IPS DF 4.7 (cell line): Measurements from ENCODE around the gene FKRP.
"Not testable (repeated sequence)": the region's sequence is repeated elsewhere in the genome, so short reads cannot be mapped to it uniquely, and the experiment has no call there.

Source experiments
- DNase-seq: peaks from one replicate; pipeline ENCODE4 v3.0.0-alpha.2; 2013; ENCODE audit warnings: low spot score; ENCODE audit errors: extremely low read depth

Gene FKRP, protein sequence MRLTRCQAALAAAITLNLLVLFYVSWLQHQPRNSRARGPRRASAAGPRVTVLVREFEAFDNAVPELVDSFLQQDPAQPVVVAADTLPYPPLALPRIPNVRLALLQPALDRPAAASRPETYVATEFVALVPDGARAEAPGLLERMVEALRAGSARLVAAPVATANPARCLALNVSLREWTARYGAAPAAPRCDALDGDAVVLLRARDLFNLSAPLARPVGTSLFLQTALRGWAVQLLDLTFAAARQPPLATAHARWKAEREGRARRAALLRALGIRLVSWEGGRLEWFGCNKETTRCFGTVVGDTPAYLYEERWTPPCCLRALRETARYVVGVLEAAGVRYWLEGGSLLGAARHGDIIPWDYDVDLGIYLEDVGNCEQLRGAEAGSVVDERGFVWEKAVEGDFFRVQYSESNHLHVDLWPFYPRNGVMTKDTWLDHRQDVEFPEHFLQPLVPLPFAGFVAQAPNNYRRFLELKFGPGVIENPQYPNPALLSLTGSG

DNA sequence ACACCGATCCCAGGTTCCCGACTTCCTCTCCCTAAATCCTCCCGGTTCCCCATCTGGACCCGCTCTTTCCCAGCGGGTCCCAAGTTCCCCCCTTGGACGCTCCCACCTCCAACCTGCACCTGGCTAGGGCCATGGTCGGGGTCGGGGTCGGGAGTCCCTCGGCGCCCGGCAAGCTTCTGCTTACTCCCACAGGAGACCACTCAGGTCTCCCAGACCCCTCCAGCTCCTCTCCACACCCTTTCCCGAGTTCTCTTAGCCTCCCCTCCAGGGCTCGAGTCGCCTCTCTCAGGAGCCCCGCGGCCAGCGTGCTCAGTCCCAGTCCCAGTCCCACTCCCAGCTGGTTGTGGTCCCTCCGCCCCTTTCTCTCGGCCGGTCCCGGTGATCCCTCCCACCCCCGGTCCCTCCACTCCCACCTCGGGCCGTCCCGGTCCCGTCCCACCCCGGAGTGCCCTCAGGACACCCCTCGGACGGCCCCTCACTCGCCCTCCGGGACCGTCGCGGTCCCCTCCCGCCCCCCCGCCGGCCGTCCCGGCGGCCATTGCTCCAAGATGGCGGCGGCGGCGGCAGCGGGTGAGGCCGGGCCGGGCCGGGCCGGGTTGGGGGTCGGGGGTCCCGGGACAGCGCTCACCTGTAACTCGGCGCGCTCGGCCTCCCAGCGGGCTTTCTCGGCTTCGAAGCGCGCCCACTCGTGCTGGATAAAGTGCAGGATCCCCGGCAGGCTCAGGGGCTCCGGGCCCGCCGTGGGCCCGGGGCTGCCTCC, at the start of gene FKRP:
Gene FKRP, plus strand, starts transcription at position 537 of the 760 bp plus-strand sequence. CDS start 9,394 bp downstream, outside the sequence.
- no peak for DNase-seq

DNA sequence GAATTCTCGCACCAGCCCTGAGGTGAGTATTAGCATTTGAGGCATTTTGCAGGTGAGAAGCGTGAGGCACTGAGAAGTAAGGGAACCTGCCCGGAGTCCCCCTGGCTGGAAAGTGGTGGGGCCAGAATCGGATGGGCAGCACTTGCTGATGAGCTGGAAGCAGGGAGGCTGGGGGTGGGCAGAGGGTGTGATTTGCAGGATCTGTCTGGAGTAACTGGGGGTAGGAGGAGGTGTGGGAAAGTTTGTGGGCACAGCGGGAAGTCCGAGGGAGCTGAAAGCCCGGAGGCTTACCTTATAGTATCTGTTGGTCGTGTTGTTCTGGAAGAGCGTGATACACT, 49.0 kb upstream of the FKRP start:
- DNase-seq, result no peak

DNA sequence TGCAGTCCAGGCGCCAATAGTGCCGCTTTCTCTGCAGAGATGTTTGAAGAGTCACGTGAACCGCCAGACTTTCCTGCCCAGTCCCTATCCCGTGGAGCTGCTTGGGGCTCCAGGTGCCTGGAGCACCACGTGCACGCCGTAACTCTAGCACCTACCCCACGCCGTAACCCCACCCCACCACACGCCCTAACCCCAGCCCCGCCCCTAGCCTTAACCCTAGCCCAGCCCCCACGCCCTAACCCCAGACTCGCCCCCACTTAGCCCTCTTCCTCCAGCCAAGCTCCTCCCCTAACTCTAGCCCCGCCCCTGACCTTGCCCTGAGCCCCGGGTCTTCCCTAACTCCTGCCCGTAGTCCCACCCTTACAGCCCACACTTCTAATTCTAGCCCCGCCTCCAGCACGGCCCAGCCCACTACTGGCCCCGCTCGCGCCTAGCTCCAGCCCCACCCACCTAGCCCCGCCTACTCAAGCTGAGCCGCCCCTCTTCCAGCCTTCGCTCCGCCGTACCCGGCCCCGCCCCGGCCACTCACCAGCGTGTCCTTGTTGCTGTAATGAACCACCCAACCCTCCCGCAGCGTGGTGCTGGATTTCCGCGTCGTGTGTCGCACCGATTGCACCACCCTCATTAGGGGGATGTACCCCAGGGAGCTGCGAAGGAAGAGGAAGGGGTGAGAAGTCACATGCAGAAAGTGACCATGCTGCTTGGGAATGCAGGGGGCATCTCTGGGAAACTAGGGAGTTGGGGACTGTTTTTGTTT, 48.5 kb upstream of the FKRP start:
- DNase-seq, result no peak

DNA sequence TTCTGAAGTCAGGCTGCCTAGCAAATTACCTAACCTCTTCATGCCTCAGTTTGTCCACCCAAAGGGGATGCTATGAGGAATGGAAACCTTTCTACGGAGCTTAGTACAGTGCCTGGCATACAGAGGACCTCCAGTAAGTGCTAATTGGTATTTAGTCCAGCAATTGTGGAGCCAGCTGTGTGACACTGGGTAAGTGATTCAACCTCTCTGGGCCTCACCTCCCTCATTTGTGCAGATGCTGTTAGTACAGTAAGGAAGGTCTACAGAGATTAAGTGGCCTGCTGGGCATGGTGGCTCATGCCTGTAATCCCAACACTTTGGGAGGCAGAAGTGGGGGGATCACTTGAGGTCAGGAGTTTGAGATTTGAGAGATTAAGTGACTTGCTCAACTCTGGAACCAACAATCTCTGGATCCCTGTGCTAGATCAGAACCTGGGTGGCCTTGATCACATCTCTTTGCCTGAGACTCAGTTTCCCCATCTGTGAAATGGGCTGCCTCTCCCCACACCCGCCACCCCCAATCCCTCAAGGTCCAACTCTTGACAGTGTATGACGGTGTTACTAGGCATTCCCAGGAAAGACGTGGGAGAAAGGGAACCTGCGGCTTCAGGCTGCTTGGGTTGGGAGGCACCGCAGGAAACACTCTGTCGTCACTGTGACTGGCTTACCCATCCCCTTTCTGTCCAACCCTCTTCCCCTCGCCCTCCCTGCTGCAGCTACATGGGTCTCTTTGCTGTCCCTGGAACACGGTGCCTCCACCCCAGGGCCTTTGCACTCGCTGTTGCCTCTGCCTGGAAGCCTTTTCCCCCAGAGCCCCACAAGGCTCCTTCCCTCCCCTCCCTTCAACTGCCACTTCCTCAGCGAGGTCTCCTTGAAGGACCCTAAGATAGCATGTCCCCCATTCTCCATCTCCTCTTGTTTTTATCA, 47.2 kb upstream of the FKRP start:
- DNase-seq, result no peak

DNA sequence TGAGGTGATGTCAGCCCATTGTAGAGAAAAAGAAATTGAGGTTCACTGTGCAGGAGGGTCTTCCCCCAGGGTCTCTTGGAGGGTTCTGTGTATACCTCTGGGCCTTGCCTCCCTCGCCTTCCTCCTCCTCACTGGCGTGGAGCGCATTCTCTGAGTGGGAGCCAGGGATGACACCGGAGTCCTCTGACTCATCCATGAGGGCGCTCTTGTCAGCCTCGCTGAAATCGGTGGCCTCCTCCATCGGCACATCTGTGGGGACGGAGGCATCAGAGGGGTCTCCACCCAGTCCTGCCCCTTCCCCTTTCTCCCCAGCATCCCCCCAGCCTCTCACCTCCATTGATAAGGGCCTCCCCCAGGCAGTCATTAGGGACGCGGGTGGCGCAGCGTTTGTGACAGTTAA, 45.2 kb upstream of the FKRP start:
- DNase-seq, result no peak

DNA sequence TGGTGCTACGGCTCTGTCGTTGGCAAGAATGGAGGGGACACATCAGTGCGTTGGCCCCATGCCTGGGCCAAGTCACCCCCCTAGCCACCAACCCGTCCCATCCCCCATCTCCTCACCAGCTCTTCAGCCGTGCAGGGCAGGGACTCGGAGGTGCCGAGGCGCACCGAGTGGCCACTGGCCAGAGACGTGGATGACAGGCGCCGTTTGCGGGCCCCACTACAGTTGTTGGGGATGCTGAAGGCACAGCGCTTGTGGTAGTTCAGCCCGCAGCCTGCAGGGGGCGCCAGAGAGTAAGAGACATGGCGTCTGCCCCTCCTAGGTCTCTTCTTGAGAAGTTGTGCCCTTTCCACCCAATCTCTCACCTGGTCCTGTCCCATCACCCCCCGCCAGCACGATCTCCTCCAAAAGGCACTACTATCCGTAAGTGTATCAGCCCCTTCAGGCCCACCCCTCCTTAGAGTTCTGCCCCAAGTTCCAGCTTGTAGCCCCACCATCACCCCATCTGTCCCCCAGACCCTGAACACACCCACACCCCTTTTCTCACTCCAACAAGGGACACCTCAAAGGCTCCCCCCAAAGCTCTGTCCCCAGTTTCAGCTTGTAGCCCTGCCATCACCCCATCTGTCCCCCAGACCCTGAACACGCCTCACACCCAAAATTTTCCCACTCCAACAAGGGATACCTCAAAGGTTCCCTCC, 41.3 kb upstream of the FKRP start:
- DNase-seq, result no peak

DNA sequence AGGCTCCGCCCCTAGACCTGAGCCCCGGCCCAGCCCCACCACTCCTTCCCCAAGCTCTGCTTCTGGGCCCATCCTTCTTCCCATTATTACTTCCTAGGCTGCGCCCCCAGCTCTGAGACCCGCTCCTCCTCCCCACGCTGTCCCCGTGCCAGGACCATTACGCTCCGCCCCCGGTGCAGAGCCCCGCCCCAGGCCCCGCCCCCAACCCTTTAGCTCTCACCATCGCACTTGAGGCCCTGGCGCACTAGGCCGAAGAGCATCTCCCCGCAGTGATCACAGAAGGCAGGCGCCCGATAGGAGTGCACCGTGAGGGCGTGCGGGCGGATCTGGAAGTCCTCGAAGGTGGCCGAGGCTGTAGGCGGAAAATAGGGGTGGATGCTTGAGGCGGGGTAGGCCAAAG, 35.2 kb upstream of the FKRP start:
- DNase-seq, result no peak

DNA sequence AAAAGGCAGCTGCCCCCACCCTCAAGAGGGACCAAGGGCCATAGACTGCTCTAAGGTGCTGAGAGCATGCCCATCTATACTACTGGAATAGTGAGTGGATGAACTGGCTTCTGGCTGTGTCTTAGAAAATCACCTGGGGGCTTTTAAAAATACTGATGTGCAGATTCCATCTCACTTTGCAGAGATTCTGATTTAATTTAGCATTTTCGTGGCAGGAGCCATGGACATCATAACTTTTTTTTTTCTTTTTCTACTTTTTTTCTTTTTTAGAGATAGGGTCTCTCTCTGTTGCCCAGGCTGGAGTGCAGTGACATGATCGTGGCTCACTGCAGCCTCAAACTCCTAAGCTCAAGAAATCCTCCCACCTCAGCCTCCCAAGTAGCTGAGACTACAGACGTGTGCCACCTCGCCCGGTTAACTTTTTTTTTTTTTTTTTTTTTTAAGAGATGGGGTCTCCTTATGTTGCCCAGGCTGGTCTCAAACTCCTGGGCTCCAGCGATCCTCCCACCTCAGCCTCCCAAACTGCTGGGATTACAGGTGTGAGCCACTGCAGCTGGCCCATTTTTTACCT, 33.0 kb upstream of the FKRP start:
- DNase-seq, result not testable (repeated sequence)

DNA sequence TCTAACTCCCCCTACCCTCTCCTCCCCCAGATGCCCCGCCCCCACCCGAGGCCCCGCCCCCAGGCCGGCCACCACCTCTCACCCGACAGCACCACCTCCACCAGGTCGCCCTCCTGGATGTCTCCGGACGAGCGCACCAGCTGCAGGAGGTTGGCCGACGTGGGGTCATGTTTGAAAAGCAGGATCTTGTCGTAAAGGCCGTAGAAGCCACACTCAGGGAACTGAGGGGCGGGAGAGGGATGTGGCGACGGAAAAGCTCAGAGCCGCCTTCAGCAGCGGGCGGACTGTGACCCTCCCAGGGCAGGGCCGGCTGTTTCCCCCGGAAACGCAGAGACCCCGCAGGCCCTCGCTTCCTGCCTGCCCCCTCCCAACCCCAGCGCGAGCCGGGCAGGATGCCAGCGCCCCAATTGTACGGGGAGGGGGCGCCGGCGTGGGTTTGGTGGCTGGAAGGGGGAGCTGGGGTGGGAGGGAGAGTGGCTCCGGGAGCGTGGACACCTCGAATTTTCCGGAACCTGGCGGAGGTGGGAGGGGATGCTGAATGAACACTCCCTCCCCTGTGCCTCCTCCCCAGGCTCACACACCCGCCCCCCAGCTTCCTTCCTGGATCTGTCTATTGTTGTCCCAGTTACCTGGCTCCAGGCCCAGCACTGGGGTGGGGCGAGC, 31.9 kb upstream of the FKRP start:
- DNase-seq, result no peak

DNA sequence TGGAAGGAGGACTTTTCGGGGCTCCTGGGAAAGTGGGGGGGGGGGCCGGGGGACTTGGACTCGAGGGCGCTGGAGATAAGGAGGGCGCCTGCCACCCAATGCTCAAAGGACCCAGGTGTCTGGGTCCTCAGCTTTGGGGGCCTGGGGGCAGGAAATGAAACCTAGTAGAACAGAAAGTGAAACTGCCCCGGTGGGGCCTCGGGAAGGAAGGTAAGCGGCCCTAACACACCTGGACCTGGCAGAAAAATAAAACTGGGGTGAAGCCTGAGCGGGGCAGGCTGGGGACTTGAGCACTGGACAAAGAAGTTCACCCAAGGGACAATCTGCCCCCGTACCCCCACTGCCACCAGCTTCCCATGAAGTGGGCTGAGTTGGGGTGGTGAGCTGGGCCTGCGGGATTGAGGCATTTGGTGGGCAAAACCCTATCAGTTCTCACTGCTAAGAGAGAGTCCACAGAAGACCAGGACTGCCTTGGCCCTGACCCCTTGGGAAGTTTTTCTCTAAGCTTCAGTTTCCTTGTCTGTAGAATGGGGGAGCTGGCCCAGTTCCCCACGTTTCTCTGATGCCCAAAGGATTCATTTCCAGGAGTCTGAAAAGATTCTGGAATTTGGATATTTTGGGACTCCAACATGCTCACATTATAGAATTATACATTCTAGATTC, 31.3 kb upstream of the FKRP start:
- no peak for DNase-seq

DNA sequence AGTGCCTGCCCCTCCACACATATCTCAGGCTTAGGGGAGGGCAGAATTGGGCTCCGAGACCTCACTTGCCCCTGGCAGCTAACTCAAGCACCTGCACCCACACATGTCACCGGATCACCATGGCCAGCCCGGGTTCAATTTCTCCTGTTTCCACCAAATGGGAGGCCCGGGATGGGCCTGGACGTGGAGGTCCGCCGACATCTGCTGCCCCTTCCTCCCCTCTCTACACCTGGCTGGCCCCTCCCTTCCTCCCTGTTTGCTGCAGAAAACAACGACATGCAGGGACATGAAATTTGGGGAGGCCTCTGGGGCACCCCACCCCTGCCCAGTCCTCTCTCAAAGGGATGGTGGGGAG, 30.3 kb upstream of the FKRP start:
- DNase-seq, result no peak

DNA sequence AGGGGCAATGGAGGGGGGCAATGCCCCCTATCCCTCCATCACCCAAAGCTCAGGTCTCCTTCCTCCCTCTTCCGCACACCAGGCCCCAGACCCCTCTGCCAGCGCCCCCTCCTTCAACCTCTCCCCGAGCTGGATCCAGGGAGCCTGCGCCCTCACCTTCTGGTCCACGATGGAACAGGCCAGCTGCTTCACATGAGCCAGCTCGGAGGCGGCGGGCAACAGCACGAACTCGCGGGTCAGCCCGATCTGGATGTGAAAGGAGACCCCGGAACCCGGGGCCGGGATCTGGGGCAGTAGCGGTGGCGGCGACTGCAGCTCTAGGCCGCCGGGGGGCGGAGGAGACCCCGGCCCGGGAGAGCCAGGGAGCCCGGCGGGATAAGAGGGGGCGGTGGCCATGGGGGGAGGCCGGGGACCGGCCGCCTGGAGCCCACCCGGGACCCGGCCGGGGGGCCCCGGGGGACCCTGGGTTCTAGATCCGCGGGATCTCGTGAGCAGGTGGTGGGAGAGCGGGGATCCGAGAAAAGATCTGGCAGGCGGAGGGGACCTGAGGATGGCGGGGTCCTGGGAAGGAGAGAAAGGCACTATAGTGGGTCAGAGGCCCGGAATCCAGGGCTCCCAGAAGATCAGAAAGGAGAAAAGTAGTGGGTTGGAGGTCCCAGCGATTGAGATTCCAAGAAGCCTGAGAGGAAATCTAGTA, 29.7 kb upstream of the FKRP start:
- no peak for DNase-seq

DNA sequence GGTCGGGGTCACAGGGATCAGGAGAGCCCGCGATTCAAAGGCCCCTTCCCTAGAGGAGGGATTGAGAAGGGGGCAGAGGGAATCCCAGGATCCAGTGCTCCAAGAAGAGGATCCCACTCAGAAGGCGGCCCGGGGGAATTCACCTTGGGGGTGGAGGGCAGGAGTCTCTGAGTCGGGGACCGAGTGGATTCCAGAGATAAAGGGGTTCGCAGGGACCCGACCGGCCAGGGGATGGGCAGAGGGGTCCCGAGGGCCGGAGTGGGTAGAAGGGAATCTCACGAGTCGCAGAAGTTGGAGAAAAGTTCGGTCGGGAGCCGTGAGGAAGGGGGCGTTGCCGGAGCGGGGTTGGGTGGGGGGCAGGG, 29.2 kb upstream of the FKRP start:
- no peak for DNase-seq

DNA sequence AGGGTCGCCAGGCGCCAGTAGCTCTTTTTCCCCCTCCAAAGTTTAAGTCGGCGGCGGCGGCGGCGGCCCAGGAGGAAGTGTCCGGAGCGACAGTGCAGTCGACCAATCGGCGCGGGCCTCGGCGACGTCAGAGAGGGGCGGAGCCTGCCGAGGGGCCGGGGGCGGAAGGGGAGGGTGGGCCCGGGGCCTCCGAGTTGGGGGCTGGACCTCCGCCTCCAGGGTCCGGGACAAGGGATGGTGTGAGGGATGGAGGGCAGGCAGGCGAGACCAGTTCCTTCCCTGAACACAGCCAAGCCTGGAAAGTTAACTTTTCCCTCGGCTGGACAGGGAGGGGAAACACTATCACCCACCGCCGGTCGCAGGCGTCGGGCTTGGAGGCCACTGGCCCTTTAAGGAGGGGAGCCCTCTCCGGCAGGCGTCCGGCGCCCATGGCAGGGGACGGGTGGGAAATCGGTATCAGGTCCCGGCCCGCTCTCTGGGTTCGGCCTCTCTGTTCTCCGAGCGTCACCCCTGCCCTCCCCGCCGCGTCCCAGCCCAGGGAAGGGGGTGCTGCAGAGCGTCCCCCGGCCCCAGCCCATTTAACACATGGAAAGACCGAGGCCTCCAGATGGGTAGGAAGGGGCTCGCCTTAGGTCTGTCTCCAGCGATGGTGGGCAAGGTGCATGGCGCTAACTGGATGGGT, 28.7 kb upstream of the FKRP start, which contains the start of gene PRKD2:
Gene PRKD2, minus strand, starts transcription at position 81 of the 682 bp plus-strand sequence. CDS start 744 bp downstream, outside the sequence.
- no peak for DNase-seq

DNA sequence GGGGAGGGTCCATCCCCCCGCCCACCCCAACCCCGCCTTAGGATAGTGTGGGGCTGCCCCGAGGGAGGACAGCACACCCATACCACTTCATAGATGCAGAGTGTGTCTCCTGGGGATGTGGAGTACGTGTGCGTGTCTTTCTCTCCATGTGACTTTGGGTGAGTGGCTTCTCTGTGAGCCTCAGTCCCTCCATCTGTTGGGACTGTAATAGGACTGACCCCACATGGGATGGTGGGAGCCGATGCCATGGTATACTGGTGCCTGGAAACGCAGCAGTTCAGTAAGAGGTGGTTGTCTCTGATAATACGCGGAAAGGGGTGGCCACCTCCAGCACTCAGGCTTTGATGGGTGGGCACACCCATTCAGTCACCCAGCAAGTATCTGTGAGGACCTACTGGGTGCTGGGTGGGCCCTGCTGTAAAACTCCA, 28.1 kb upstream of the FKRP start:
- no peak for DNase-seq

DNA sequence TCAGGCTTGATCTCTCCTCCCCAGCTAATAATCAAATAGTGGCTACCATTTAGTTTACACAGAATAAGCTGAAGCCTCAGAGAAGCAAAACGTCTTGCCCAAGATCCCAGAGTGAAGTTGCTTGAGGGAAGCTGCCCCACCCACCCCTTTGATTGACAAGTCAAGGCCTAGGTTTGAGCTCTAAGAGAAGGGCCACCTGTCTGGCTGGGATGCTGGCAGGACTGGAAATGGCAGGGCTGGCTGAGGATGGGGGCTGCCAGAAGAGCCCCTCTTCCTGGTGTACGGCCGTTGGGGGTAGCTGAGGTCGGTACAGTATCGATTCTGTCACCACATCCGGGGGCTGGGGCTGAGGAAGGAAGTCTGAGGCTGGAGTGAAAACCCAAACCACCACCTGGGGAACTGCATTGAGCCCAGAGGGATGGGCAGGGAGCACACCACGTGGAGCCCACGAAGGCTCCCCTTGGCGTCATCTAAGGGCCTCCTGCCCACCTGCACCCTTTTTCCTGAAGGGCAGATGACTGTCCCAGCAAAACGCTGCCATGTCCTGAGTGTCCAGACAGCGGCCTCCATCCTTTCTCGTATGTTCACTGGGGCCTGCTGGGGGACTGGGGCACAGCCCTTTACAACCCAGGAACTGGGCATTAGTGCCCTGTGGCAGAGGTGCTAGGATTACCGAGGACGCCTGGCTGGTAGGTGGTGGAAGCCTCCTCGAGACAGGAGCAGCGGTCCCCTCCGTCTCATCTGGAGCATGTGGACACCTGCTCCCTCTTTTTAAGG, 27.5 kb upstream of the FKRP start:
- DNase-seq, result no peak
